NCI-H1048 (cell line): Measurements from ENCODE around the gene HAPLN2.
A peak's percentile ranks its signal among the peaks of the same experiment; 100 is the strongest.
"Not testable (repeated sequence)": the region's sequence is repeated elsewhere in the genome, so short reads cannot be mapped to it uniquely, and the experiment has no call there.

ENCODE experiments used
- DNase-seq: peaks from one replicate; lab custom pipeline; 2025; lab: John Stamatoyannopoulos, UW

HAPLN2 gene

GRCh38 chr1:156592158-156592909, 26.9 kb upstream of the HAPLN2 start:
- no peak for DNase-seq

GRCh38 chr1:156592910-156593660, 26.1 kb upstream of the HAPLN2 start:
- DNase-seq = no peak

GRCh38 chr1:156593661-156593989, 25.6 kb upstream of the HAPLN2 start:
- no peak for DNase-seq

- no peak for DNase-seq
Measured at GRCh38 chr1:156594190-156594589, 25.0 kb upstream of the HAPLN2 start.

GRCh38 chr1:156595016-156595415, 24.2 kb upstream of the HAPLN2 start:
- no peak for DNase-seq

- no peak for DNase-seq
Measured at GRCh38 chr1:156596426-156596825, 22.8 kb upstream of the HAPLN2 start.

- DNase-seq = no peak
Measured at GRCh38 chr1:156598125-156598524, 21.1 kb upstream of the HAPLN2 start.

- DNase-seq = no peak
Measured at GRCh38 chr1:156598731-156599432, 20.3 kb upstream of the HAPLN2 start.

GRCh38 chr1:156599811-156600210, 19.4 kb upstream of the HAPLN2 start:
- DNase-seq = no peak

GRCh38 chr1:156600733-156601121, 18.5 kb upstream of the HAPLN2 start:
- DNase-seq = no peak

- peak; percentile 90 for DNase-seq
Measured at GRCh38 chr1:156601122-156601830, 17.9 kb upstream of the HAPLN2 start, which contains the start of gene GPATCH4. Gene GPATCH4 (minus strand): TSS chr1:156601479.

GRCh38 chr1:156601892-156602291, 17.3 kb upstream of the HAPLN2 start:
- DNase-seq = no peak

GRCh38 chr1:156602557-156602993, 16.6 kb upstream of the HAPLN2 start:
- no peak for DNase-seq

GRCh38 chr1:156607344-156607743, 11.9 kb upstream of the HAPLN2 start:
- DNase-seq = not testable (repeated sequence)

GRCh38 chr1:156608036-156608674, 11.1 kb upstream of the HAPLN2 start:
- no peak for DNase-seq

GRCh38 chr1:156608981-156609380, 10.2 kb upstream of the HAPLN2 start:
- no peak for DNase-seq

- not testable (repeated sequence) for DNase-seq
Measured at GRCh38 chr1:156610072-156610471, 9.1 kb upstream of the HAPLN2 start.

- DNase-seq = no peak
Measured at GRCh38 chr1:156612666-156613065, 6.5 kb upstream of the HAPLN2 start.

- DNase-seq = no peak
Measured at GRCh38 chr1:156615946-156616345, 3.3 kb upstream of the HAPLN2 start.

GRCh38 chr1:156616463-156616862, 2.8 kb upstream of the HAPLN2 start:
- DNase-seq = no peak

GRCh38 chr1:156619582-156619955, 354 bp downstream of the HAPLN2 start:
- no peak for DNase-seq
